GM12872 (cell line): ENCODE results near the gene TOM1.

ENCODE experiments used
- CTCF ChIP-seq: IDR thresholded peaks from 3 replicates; pipeline ENCODE4 v1.5.1; 2011; ENCODE audit warnings: low read depth, mild to moderate bottlenecking, low read length, moderate library complexity; ENCODE audit not compliant: insufficient read depth

The TOM1 gene

DNA sequence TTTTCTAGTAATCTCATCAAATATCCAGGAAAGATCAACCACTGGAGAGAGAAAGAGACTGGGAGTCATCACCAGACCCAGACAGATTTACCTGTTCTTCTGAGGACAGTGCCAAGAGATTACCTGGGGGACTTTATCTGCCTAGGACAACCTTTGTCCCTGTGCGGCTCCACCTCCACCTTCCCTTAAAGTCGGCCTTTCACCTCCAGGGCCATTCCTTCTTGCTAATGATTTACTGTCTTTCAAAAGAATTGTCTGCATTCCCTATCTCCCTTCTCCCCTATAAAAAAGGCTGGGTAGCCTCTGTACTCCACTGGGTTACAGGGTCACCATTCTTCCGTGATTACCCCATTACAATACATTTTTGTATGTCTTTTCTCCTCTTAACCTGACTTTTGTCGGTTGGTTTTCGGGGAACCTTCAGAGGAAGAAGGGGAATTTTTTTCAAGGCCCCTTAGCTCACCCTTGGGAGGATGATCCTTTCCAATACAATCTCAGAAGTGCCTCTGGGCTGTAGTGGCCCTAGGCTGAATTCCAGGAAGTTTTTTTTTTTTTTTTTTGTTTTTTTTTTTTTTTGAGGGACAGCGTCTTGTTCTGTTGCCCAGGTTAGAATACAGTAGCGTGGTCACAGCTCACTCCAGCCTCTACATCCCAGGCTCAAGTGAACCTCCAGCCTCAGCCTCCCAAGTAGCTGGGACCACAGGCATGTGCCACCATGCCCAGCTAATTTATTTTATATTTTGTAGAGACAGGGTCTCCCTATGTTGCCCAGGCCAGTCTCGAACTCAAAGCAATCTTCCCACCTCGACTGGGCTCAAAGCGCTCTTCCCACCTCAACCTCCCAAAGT, 79.7 kb downstream of the TOM1 start:
- TF ChIP-seq CTCF = no peak

DNA sequence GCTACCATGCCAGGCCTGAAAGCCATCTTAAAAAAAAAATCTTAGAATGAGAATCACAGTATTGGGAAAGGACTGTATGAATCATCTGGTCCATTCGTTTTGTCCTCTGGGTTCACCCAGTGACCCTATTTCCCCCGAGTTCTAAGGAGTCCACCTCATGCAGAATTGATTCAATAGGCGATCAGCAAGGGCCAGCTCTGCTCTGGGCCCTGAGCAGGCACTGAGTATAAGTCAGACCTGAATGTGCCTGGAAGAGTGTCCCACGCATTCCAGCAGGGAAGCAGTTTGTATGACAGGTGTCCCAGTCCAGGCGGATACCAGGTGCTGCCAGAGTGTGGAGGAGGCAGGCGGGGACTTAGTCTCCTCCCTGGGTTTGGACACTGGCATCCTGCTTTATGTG, 80.3 kb downstream of the TOM1 start:
- TF ChIP-seq CTCF = no peak

- TF ChIP-seq CTCF = 0 out of 3 replicates have a peak, but pooled peaks have one; percentile 4
Observed at GRCh38 chr22:35380537-35381423, 81.1 kb downstream of the TOM1 start, which contains the start of gene HMOX1. HMOX1 (plus strand) TSS chr22:35381096; CDS start chr22:35381174, 78 bp downstream.

DNA sequence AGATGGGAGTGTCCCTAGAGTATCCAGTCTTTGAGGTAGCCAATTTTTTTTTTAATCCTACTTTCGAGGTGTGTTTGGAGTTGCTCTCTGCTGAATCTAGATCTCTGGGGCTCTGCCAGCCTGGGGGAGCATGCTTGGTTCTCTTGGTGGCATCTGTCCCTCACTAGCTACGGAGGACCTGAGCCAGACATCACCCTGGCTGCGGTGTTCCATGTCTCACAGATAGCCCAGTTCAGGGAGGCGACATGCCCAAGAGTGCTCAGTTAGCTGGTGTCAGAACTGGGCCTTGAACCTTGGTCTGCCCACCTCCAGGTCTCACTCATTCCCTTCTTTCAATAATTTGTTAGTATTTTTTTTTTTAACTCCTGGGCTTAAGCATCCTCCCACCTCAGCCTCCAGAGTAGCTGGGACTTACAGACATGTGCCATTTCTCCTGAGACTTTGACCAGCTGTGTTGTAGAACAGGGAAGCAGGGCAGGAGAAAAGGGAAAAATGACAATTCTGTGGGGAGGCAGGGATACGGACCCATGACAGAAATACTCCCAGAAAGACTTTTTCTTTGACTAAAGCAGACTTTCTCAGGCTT, 81.8 kb downstream of the TOM1 start:
- no peak for TF ChIP-seq CTCF

DNA sequence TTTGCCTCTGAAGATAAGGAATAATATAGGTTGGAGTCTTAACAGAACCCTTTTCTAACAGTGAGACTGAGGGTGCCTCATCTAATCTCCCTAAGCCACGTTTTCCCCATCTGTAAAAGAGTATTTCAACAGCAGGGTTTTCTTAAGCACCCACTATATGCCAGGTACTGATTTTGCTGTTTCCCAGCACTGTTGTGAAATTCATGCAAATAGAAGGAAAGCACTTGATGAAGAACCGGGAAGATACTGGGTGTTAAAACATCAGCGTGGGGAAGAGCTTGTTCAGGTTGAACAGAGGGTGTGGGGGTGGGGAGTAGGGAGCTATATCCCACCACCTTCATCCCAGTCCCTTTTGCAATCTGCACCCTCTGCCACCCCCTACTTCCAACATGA, 84.0 kb downstream of the TOM1 start:
- no peak for TF ChIP-seq CTCF

- TF ChIP-seq CTCF = no peak
Observed at GRCh38 chr22:35384527-35384926, 84.8 kb downstream of the TOM1 start.

GRCh38 chr22:35384975-35385588, 85.4 kb downstream of the TOM1 start:
- TF ChIP-seq CTCF = no peak
